Loucy (cell line): ENCODE measurements around the gene MOCOS.

Experiments used
- H2AFZ ChIP-seq: fragments of 200-600 bp; sonication (generic); 2 replicates; pipeline ENCODE4 v1.6.0; 2016; ENCODE audit warnings: antibody characterized with exemption, mild to moderate bottlenecking, low read length, moderate library complexity
- H3F3A ChIP-seq: fragments of 200-600 bp; 2 replicates; pipeline ENCODE4 v1.6.0; 2016; ENCODE audit warnings: antibody characterized with exemption, low read depth, mild to moderate bottlenecking
- H3K27me3 ChIP-seq: fragments of 200-600 bp; sonication (generic); 2 replicates; pipeline ENCODE4 v1.6.1; 2014; ENCODE audit warnings: low read length, mild to moderate bottlenecking; ENCODE audit not compliant: insufficient read depth, poor library complexity, severe bottlenecking
- H3K36me3 ChIP-seq: fragments of 200-600 bp; sonication (generic); 2 replicates; pipeline ENCODE4 v1.6.1; 2016; ENCODE audit warnings: low read length; ENCODE audit not compliant: insufficient read depth
- H3K4me1 ChIP-seq: fragments of 200-600 bp; sonication (generic); 2 replicates; pipeline ENCODE4 v1.5.1; 2014; ENCODE audit warnings: low read length, mild to moderate bottlenecking; ENCODE audit not compliant: insufficient read depth, poor library complexity, severe bottlenecking
- H3K4me2 ChIP-seq: fragments of 200-600 bp; sonication (generic); 2 replicates; pipeline ENCODE4 v1.6.0; 2014; ENCODE audit warnings: antibody characterized with exemption, low read length, low read depth, mild to moderate bottlenecking; ENCODE audit not compliant: poor library complexity, severe bottlenecking
- H3K4me3 ChIP-seq: fragments of 200-600 bp; sonication (generic); 2 replicates; pipeline ENCODE4 v1.5.1; 2014; ENCODE audit warnings: low read length, mild to moderate bottlenecking, mixed read lengths; ENCODE audit not compliant: poor library complexity, severe bottlenecking
- H3K79me2 ChIP-seq: fragments of 200-600 bp; sonication (generic); 2 replicates; pipeline ENCODE4 v1.6.1; 2014; ENCODE audit warnings: low read length; ENCODE audit not compliant: insufficient read depth
- H3K9ac ChIP-seq: fragments of 200-600 bp; sonication (generic); 2 replicates; pipeline ENCODE4 v1.6.0; 2014; ENCODE audit warnings: mild to moderate bottlenecking, low read depth, low read length, moderate library complexity; ENCODE audit not compliant: poor library complexity, severe bottlenecking
- H3K9me2 ChIP-seq: fragments of 200-600 bp; sonication (generic); replicated peaks from 2 replicates; pipeline ENCODE4 v1.6.1; 2016; ENCODE audit warnings: low read depth, low read length, mixed read lengths
- H3K9me3 ChIP-seq: fragments of 200-600 bp; sonication (generic); 2 replicates; pipeline ENCODE4 v1.6.1; 2014; ENCODE audit warnings: mild to moderate bottlenecking, antibody characterized with exemption, low read length, low read depth; ENCODE audit not compliant: insufficient read depth
- H4K20me1 ChIP-seq: fragments of 200-600 bp; sonication (generic); 2 replicates; pipeline ENCODE4 v1.6.0; 2014; ENCODE audit warnings: antibody characterized with exemption, low read length, mild to moderate bottlenecking; ENCODE audit not compliant: insufficient read depth, poor library complexity, severe bottlenecking
- CTCF ChIP-seq: fragments of 200-600 bp; sonication (generic); conservative IDR thresholded peaks from 2 replicates; pipeline ENCODE4 v1.5.1; 2014; ENCODE audit warnings: mild to moderate bottlenecking, antibody characterized with exemption, low read length
- EZH2phosphoT487 ChIP-seq: fragments of 200-600 bp; IDR thresholded peaks from 2 replicates; pipeline ENCODE4 v1.6.1; 2018; ENCODE audit warnings: antibody characterized with exemption, mild to moderate bottlenecking, moderate library complexity, borderline replicate concordance

MOCOS gene

GRCh38 chr18:36315736-36316135, 128.4 kb downstream of the MOCOS start:
- Histone ChIP-seq H4K20me1 (no peaks in the 10 kb centered on the region), H3K27me3 (no peaks in the 10 kb centered on the region), H3K4me1 (no peaks in the 10 kb centered on the region), H3K79me2 (no peaks in the 10 kb centered on the region), H3F3A (no peaks in the 10 kb centered on the region), H2AFZ (no peak overlapping the region), H3K4me2 (no peak overlapping the region), H3K36me3 (no peaks in the 10 kb centered on the region), H3K9me2 (no peaks in the 10 kb centered on the region), H3K9me3 (no peaks in the 10 kb centered on the region), H3K4me3 (no peak overlapping the region), H3K9ac (no peak overlapping the region)
- TF ChIP-seq EZH2phosphoT487 (no peak), CTCF (no peak)

- Histone ChIP-seq H3K79me2 (no peaks in the 10 kb centered on the region), H3K4me2 (no peak overlapping the region), H3K9me2 (no peaks in the 10 kb centered on the region), H4K20me1 (no peaks in the 10 kb centered on the region), H3K36me3 (no peaks in the 10 kb centered on the region), H3K4me3 (no peak overlapping the region), H3F3A (no peaks in the 10 kb centered on the region), H3K27me3 (no peaks in the 10 kb centered on the region), H3K9ac (no peak overlapping the region), H2AFZ (no peak overlapping the region), H3K4me1 (no peaks in the 10 kb centered on the region), H3K9me3 (no peaks in the 10 kb centered on the region)
- no peak for TF ChIP-seq CTCF
- no peak for TF ChIP-seq EZH2phosphoT487
These were observed 128.9 kb downstream of the MOCOS start for GRCh38 chr18:36316246-36316645.
